Ovary (tissue), 9 donors: Measurements from ENCODE around the gene EXOC2. TPM values are rescaled to one million over a fixed set of nuclear protein-coding genes. Genes with fewer than 3 reads are reported as not detected.

Source experiments
- DNase-seq, 5 donors: peaks; one replicate each; pipeline ENCODE4 v3.0.0-alpha.2; 2019 to 2020
- H3K27ac ChIP-seq, 2 donors: fragments of 200-600 bp; one replicate each; pipeline versions ENCODE4 v1.5.1 to v1.8.0; 2019 to 2022
- H3K27me3 ChIP-seq: fragments of 200-600 bp; one replicate; pipeline ENCODE4 v1.8.0; 2022
- H3K36me3 ChIP-seq: fragments of 200-600 bp; sonication (generic); one replicate; pipeline ENCODE4 v1.5.1; 2019
- H3K4me1 ChIP-seq: one replicate; pipeline ENCODE4 v1.8.1; 2013; ENCODE audit warnings: mild to moderate bottlenecking, moderate library complexity; ENCODE audit not compliant: insufficient read depth
- H3K4me3 ChIP-seq: fragments of 200-600 bp; sonication (generic); one replicate; pipeline ENCODE4 v1.5.1; 2017
- H3K9me3 ChIP-seq, 2 donors: fragments of 200-600 bp in 1 of 2; sonication (generic) in 1 of 2; one replicate each; pipeline versions ENCODE4 v1.5.1 to v1.8.1; 2013 to 2019; ENCODE audit warnings: mild to moderate bottlenecking in 1 of 2, moderate library complexity in 1 of 2
- EP300 ChIP-seq: sonication (generic); formaldehyde crosslinking; IDR thresholded peaks from one replicate; pipeline ENCODE4 v1.6.1; 2017; ENCODE audit warnings: antibody characterized with exemption
- POLR2A ChIP-seq: fragments of 450-650 bp; IDR thresholded peaks from one replicate; pipeline ENCODE4 v1.6.1; 2017; ENCODE audit warnings: antibody characterized with exemption, mild to moderate bottlenecking, moderate library complexity
- WGBS, 3 donors: extraction: QIAGEN DNeasy Blood & Tissue Kit in 1 of 3; methylation state at CpG; one replicate each; pipeline versions ENCODE4 v1.1.5 to v1.1.7; 2013 to 2017; 5-methylcytosine and 5-hydroxymethylcytosine counted together
- intact Hi-C, 4 donors: fragments of 100-400 bp; cut with DNase I; formaldehyde crosslinking; loops; one replicate each; pipeline versions ENCODE4 v1.11.0 to v1.15.1; 2022 to 2023
- polyA plus RNA-seq, 2 donors: library from polyadenylated mRNA; stranded (reverse); fragments of 200-250 nt in 1 of 2; fragments of 350-450 nt in 1 of 2; fragmentation: Illumina TruSeq in 1 of 2; extraction: RNeasy Lipid Tissue Mini Kit (QIAGEN cat#74804) in 1 of 2; gene quantifications; one replicate each; pipeline ENCODE4 v1.2.3, GENCODE V29; 2013 to 2014
- total RNA-seq, 7 donors: library from RNA; depleted of rRNA in 2 of 7; stranded (reverse); fragments of >200 nt in 2 of 7; fragmentation: NEBNext Ultra II Directional in 3 of 7; extraction: Animal tissue kit (Norgen Biotek cat#: 25700) in 3 of 7; gene quantifications; one replicate each; pipeline versions ENCODE4 v1.1.0 to v1.2.4, GENCODE V29; 2016 to 2023
- TF ChIP-seq, protein P1 (sequence below), 3 donors: fragments of 450-650 bp in 2 of 3; fragments of 200-600 bp in 1 of 3; IDR thresholded peaks; one replicate each; pipeline versions ENCODE4 v1.5.1 to v1.8.0; 2016 to 2022; ENCODE audit warnings: antibody characterized with exemption in 3 of 3, mild to moderate bottlenecking in 1 of 3
- donor health status: DM: no; HTN: no; CAD: no; lungs with moderate emphysema.
- donor health status: DM: no; HTN: no; CAD: no.
- donor health status: Bipolar disorder and iron deficiency.
- donor health status: DM: yes; HTN: yes; CAD: no.
- donor health status: DM: no; HTN: no; CAD: no.
- donor health status: DM: yes; HTN: yes; CAD: no.

The EXOC2 gene
- total and polyA plus RNA-seq, 9 donors: 7.5 to 17.3 (median 14.2) TPM

DNA sequence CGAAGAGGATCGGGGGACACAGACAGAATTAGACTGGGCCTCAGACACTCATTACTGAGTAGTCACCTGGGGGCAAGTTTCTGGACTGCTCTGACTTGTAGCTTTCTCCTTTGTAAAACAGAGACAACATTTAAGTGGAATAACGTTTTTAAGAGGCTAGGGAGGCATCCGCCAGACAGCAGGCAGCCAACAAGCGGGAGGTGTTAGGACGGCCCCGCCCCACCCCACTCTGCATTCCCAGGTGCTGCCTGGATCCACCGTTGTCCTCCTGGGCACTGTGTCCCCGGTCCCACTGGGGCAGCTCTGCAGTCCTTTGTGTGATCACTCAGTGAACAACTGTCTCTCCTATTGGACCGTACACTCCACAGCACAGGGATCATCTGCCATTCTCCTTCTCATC lies 187.6 kb downstream of the EXOC2 start:
- WGBS, 3 donors: 88 to 91% (median 89%) methylated on average over 10 of the region's 10 CpGs
- H3K9me3 ChIP-seq: no peaks in the 10 kb centered on the region
- H3K27ac ChIP-seq: no peak overlapping the region

DNA sequence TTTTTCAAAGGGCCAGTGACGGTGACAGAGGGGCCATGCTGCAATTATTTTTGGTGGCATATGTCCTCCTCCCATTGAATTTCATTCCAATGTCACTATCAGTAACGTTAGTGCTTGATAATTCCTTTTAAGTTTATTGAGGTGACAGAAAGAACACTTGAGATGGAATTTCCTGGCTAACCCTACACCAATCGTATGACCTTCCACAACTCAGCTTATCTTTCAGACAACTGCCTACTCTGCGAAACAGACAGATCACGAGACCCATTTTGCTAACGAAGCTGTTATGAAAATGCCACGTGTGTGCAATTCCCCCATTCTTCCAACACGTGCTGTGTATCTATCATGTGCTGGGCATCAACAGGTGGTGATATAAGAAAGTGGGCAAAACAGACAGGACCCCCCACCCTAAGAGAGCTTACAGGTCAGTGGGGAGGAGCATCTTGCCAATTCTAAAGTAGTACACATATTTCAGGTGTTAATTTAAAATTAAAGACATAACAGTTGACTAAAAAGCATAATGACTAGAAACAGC lies 188.4 kb downstream of the EXOC2 start:
- H3K27ac ChIP-seq: no peak overlapping the region
- H3K36me3 ChIP-seq: no peaks in the 10 kb centered on the region
- no peaks in the 10 kb centered on the region for H3K9me3 ChIP-seq
- DNase-seq: no peak
- peaks cover 2% of the 10 kb centered on the region for H3K4me1 ChIP-seq
- 81 to 86% (median 83%) methylated on average over 8 of the region's 8 CpGs for WGBS, 3 donors
- H3K27me3 ChIP-seq: no peaks in the 10 kb centered on the region
- intact Hi-C loops: no loop called here
- no peak overlapping the region for H3K4me3 ChIP-seq
- TF ChIP-seq POLR2A: no peak
- TF ChIP-seq, protein P1, sequence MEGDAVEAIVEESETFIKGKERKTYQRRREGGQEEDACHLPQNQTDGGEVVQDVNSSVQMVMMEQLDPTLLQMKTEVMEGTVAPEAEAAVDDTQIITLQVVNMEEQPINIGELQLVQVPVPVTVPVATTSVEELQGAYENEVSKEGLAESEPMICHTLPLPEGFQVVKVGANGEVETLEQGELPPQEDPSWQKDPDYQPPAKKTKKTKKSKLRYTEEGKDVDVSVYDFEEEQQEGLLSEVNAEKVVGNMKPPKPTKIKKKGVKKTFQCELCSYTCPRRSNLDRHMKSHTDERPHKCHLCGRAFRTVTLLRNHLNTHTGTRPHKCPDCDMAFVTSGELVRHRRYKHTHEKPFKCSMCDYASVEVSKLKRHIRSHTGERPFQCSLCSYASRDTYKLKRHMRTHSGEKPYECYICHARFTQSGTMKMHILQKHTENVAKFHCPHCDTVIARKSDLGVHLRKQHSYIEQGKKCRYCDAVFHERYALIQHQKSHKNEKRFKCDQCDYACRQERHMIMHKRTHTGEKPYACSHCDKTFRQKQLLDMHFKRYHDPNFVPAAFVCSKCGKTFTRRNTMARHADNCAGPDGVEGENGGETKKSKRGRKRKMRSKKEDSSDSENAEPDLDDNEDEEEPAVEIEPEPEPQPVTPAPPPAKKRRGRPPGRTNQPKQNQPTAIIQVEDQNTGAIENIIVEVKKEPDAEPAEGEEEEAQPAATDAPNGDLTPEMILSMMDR (IDR thresholded peaks at IDR 0.05): no peak
- no peak for TF ChIP-seq EP300

More for the DNA sequence above, 187.6 kb downstream of the EXOC2 start:
- Histone ChIP-seq H3K4me3 (no peak overlapping the region), H3K27me3 (no peaks in the 10 kb centered on the region), H3K4me1 (peaks cover under 1% of the 10 kb centered on the region), H3K36me3 (no peaks in the 10 kb centered on the region)
- no peak for TF ChIP-seq POLR2A
- TF ChIP-seq, protein P1 (IDR thresholded peaks at IDR 0.05): no peak
- TF ChIP-seq EP300: no peak
- intact Hi-C loops: no loop called here
- DNase-seq: no peak

DNA sequence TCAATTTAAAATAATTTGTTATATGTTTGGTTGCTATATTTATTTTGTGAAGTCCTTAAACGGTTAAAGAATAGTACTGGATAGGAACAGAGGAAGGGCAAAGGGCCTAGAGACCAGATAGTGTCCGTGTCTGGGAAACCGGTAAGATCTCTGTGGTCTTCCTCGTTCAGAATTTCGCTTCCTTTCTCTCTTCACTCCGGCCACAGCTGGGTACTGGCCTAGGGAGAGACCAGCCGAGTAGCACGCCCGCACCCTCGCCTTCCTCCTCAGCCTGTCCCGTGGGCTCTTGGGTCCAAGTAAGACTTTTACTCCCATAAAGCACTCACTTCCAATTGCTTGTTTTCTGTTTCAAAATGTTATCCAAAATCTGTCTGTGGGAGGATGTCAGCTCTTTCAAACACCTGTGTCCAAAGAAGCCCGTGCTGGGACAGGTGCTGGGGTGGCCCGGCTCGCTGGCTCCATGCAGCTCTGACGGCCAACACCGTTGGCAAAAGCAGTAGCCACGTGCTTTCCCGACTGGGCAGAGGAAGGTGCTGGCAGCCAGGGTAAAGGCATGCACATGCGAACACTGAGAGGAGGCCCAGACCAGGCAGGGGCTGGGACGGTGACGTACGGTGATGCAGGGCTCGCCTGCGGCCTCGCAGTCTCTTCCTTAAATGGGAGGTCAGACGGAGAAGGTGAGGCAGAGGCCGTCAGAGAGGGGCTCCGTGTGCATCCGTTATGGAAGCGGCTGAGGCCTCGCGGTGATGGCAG lies 189.2 kb downstream of the EXOC2 start:
- H3K27ac ChIP-seq: no peak overlapping the region
- TF ChIP-seq, protein P1 (IDR thresholded peaks at IDR 0.05): no peak
- TF ChIP-seq POLR2A: no peak
- no peak for TF ChIP-seq EP300
- no peaks in the 10 kb centered on the region for H3K9me3 ChIP-seq
- WGBS, 3 donors: 88 to 90% (median 89%) methylated on average over 32 of the region's 32 CpGs
- intact Hi-C loops: no loop called here
- no peaks in the 10 kb centered on the region for H3K27me3 ChIP-seq
- H3K36me3 ChIP-seq: no peaks in the 10 kb centered on the region
- H3K4me1 ChIP-seq: peaks cover 2% of the 10 kb centered on the region
- DNase-seq: no peak
- no peak overlapping the region for H3K4me3 ChIP-seq

DNA sequence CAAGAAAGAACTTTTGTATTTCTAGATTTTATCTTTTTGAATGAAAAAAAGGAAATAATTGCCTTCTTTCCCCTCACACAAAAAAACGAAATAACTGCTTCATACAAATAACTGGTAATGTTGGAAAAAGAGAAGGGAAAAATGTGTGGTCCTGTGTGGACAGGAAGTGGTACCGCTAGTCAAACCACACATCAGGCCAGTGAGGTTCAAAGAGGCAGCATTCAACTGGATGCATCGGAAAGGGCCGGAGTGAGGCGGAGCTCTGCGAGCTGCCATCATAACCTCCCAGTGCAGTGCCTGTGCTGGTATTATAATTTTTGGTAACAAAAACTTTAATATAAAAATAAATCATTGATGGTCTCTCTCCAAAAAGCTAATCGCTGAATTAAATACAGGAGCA lies 190.2 kb downstream of the EXOC2 start:
- Histone ChIP-seq H3K4me1 (peaks cover 2% of the 10 kb centered on the region), H3K27me3 (no peaks in the 10 kb centered on the region), H3K36me3 (no peaks in the 10 kb centered on the region), H3K4me3 (no peak overlapping the region), H3K27ac (no peak overlapping the region), H3K9me3 (no peaks in the 10 kb centered on the region)
- WGBS, 3 donors: 94 to 96% (median 95%) methylated on average over 7 of the region's 7 CpGs
- no peak for TF ChIP-seq EP300
- no peak for TF ChIP-seq POLR2A
- TF ChIP-seq, protein P1 (IDR thresholded peaks at IDR 0.05): no peak
- intact Hi-C loops: no loop called here
- DNase-seq: no peak
